Endodermal cell (in vitro differentiated cells): ENCODE results near the gene KCNT2. TPM values are rescaled to one million over a fixed set of nuclear protein-coding genes. Genes with fewer than 3 reads are reported as not detected.
"Not testable (repeated sequence)": the region's sequence is repeated elsewhere in the genome, so short reads cannot be mapped to it uniquely, and the experiment has no call there.

ENCODE experiments used
- DNase-seq: peaks from one replicate; pipeline ENCODE4 v3.0.0-alpha.2; 2017
- H3K27ac ChIP-seq: 2 replicates; pipeline ENCODE4 v1.5.1; 2013; ENCODE audit warnings: mild to moderate bottlenecking, low read depth, low read length, moderate library complexity
- H3K27me3 ChIP-seq: 2 replicates; pipeline ENCODE4 v1.6.1; 2013; ENCODE audit warnings: mild to moderate bottlenecking, low read length, moderate library complexity; ENCODE audit not compliant: insufficient read depth, control insufficient read depth, poor library complexity, severe bottlenecking
- H3K36me3 ChIP-seq: 2 replicates; pipeline ENCODE4 v1.7.0; 2013; ENCODE audit warnings: mild to moderate bottlenecking, low read length, moderate library complexity; ENCODE audit not compliant: control insufficient read depth, insufficient read depth
- H3K4me1 ChIP-seq: one replicate; pipeline ENCODE4 v1.7.0; 2013; ENCODE audit warnings: low read length; ENCODE audit not compliant: control insufficient read depth, insufficient read depth
- H3K4me3 ChIP-seq: 2 replicates; pipeline ENCODE4 v1.5.1; 2013; ENCODE audit warnings: mild to moderate bottlenecking, low read length, moderate library complexity
- H3K9ac ChIP-seq: 2 replicates; pipeline ENCODE4 v1.6.1; 2013; ENCODE audit warnings: mild to moderate bottlenecking, low read length, moderate library complexity; ENCODE audit not compliant: poor library complexity, severe bottlenecking; ENCODE audit errors: extremely low read depth
- H3K9me3 ChIP-seq: 2 replicates; pipeline ENCODE4 v1.6.1; 2013; ENCODE audit warnings: mild to moderate bottlenecking, low read length, moderate library complexity; ENCODE audit not compliant: control insufficient read depth
- H3K27ac Mint-ChIP-seq: 2 replicates; pipeline ENCODE4 v1.8.0; 2020; ENCODE audit warnings: mixed read lengths
- H3K27me3 Mint-ChIP-seq: 2 replicates; pipeline ENCODE4 v1.8.0; 2021; ENCODE audit warnings: mild to moderate bottlenecking, mixed read lengths; ENCODE audit not compliant: insufficient read depth
- H3K36me3 Mint-ChIP-seq: 2 replicates; pipeline ENCODE4 v1.8.0; 2020; ENCODE audit warnings: low read depth, mixed read lengths
- H3K4me1 Mint-ChIP-seq: 2 replicates; pipeline ENCODE4 v1.8.0; 2020; ENCODE audit warnings: mixed read lengths
- H3K4me3 Mint-ChIP-seq: 2 replicates; pipeline ENCODE4 v1.8.0; 2020; ENCODE audit warnings: mild to moderate bottlenecking, moderate library complexity, mixed read lengths
- H3K9me3 Mint-ChIP-seq: 2 replicates; pipeline ENCODE4 v1.8.0; 2020; ENCODE audit warnings: mild to moderate bottlenecking, mixed read lengths
- WGBS, 2 experiments: methylation state at CpG; one replicate each; pipeline versions ENCODE4 v1.1.5 to v1.1.7; 2013; ENCODE audit warnings: missing lambda C conversion rate in 2 of 2, mixed read lengths in 1 of 2; ENCODE audit not compliant: insufficient coverage in 1 of 2, insufficient read length in 1 of 2; 5-methylcytosine and 5-hydroxymethylcytosine counted together
- total RNA-seq, 2 donors: library from RNA; stranded (reverse); fragmentation: NEBNext Ultra II Directional in 1 of 2; extraction: Animal tissue kit (Norgen Biotek cat#: 25700) in 1 of 2; gene quantifications; 2 replicates in 1 of 2; 3 replicates in 1 of 2; pipeline ENCODE4 v1.2.1, GENCODE V29; 2021
- TF ChIP-seq, protein P1 (sequence below): fragments of 200-600 bp; sonication (generic); conservative IDR thresholded peaks from 2 replicates; pipeline ENCODE4 v1.5.0; 2021; ENCODE audit warnings: antibody characterized with exemption, mild to moderate bottlenecking

The KCNT2 gene
- total RNA-seq, 2 donors from 2014 or later, result 9.1 to 12.1 TPM

DNA sequence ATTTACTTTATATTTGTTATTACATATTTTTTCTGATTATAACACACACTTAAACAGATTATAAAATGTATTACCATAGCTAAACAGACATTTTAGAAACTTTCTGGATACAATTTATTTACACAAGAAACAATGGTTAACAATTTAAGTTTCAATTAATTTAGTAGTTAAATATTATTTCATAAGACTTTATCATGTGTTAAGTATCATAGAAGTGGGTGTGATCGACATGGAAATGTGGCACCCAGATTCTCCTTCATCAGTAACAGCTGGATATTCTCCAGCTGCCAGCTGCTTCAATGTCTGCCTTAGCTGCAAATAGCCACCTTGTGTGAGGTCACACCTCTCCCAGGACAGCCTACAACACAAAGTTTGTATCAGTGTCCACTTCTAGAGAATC is 97.8 kb downstream of the KCNT2 start:
- H3K9ac ChIP-seq, result no peak overlapping the region

DNA sequence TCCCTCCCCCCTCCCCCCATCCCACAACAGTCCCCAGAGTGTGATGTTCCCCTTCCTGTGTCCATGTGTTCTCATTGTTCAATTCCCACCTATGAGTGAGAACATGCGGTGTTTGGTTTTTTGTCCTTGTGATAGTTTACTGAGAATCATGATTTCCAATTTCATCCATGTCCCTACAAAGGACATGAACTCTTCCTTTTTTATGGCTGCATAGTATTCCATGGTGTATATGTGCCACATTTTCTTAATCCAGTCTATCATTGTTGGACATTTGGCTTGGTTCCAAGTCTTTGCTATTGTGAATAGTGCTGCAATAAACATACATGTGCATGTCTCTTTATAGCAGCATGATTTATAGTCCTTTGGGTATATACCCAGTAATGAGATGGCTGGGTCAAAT is 104.0 kb downstream of the KCNT2 start:
- H3K36me3 ChIP-seq, H3K9ac ChIP-seq, H3K4me1 ChIP-seq, H3K4me3 Mint-ChIP-seq, H3K4me3 ChIP-seq, DNase-seq, H3K36me3 Mint-ChIP-seq, H3K27me3 ChIP-seq, H3K27me3 Mint-ChIP-seq, H3K27ac ChIP-seq, H3K4me1 Mint-ChIP-seq, H3K9me3 Mint-ChIP-seq, H3K9me3 ChIP-seq, H3K27ac Mint-ChIP-seq: not testable (repeated sequence)
- WGBS, 2 experiments, result no CpG with 5 or more reads among the region's 1 CpG

More for the DNA sequence above, 97.8 kb downstream of the KCNT2 start:
- Mint-ChIP-seq H3K4me3 (no peak overlapping the region), H3K27ac (no peak overlapping the region), H3K4me1 (peaks cover 7% of the 10 kb centered on the region), H3K9me3 (no peaks in the 10 kb centered on the region), H3K36me3 (peaks cover 4% of the 10 kb centered on the region), H3K27me3 (no peaks in the 10 kb centered on the region)
- 76% methylated on average over 1 of the region's 1 CpG; no CpG with 5 or more reads in 1 of the 2 experiments for WGBS, 2 experiments
- DNase-seq, result no peak
- Histone ChIP-seq H3K27ac (no peak overlapping the region), H3K27me3 (no peaks in the 10 kb centered on the region), H3K36me3 (no peaks in the 10 kb centered on the region), H3K4me3 (no peak overlapping the region), H3K4me1 (no peaks in the 10 kb centered on the region), H3K9me3 (no peaks in the 10 kb centered on the region)
- TF ChIP-seq, protein P1, sequence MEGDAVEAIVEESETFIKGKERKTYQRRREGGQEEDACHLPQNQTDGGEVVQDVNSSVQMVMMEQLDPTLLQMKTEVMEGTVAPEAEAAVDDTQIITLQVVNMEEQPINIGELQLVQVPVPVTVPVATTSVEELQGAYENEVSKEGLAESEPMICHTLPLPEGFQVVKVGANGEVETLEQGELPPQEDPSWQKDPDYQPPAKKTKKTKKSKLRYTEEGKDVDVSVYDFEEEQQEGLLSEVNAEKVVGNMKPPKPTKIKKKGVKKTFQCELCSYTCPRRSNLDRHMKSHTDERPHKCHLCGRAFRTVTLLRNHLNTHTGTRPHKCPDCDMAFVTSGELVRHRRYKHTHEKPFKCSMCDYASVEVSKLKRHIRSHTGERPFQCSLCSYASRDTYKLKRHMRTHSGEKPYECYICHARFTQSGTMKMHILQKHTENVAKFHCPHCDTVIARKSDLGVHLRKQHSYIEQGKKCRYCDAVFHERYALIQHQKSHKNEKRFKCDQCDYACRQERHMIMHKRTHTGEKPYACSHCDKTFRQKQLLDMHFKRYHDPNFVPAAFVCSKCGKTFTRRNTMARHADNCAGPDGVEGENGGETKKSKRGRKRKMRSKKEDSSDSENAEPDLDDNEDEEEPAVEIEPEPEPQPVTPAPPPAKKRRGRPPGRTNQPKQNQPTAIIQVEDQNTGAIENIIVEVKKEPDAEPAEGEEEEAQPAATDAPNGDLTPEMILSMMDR, result no peak

DNA sequence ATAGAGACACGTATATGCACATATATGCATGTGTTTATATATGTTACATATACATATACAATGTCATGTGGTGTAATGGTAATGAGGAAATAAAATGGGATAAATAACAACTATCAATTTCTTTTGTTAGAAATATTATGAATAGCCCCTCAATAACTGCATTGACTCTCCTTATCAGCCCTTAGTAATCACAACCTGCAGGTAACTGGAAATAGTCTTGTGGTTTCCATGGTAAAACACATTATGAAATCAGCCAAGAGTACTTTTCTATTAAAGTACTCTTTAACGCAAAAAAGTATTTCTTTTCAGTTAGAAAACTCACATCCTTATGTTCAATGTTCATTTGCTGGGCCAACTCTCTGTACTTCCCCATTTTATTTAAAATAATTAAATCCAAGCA is 105.8 kb downstream of the KCNT2 start:
- peaks cover 5% of the 10 kb centered on the region for H3K36me3 Mint-ChIP-seq
- TF ChIP-seq, protein P1, result no peak
- Histone ChIP-seq H3K27me3 (no peaks in the 10 kb centered on the region), H3K9me3 (no peaks in the 10 kb centered on the region), H3K27ac (no peak overlapping the region), H3K36me3 (no peaks in the 10 kb centered on the region), H3K9ac (no peak overlapping the region), H3K4me1 (no peaks in the 10 kb centered on the region), H3K4me3 (no peak overlapping the region)
- peaks cover 7% of the 10 kb centered on the region for H3K4me1 Mint-ChIP-seq
- H3K27ac Mint-ChIP-seq, result no peak overlapping the region
- no peak overlapping the region for H3K4me3 Mint-ChIP-seq
- no peak for DNase-seq
- 96% methylated on average over 1 of the region's 2 CpGs; no CpG with 5 or more reads in 1 of the 2 experiments for WGBS, 2 experiments
- no peaks in the 10 kb centered on the region for H3K27me3 Mint-ChIP-seq
- H3K9me3 Mint-ChIP-seq, result peaks cover 5% of the 10 kb centered on the region

DNA sequence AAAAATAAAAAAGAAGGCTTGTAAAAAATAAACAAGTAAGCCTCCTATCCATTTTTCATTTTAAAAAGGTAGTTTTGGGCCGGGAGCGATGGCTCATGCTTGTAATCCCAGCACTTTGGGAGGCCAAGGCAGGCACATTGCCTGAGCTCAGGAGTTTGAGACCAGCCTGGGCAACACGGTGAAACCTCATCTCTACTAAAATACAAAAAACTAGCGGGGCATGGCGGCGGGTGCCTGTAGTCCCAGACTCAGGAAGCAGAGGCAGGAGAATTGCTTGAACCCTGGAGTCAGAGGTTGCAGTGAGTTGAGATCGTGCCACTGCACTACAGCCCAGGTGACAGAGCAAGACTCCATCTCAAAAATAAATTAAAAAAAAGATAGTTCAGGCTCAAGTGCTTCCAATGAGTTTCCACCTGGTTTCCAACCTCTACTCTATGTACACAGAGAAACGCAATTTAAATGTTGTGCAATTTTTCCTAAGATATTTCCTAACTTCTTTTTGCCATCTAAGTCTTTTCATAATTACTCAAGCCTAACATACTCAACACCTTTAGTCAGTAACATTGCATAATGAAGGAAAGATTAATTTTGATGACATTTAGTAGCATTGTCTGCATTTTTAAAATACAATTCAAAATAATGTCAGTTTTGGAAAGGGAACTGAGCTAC is 106.3 kb downstream of the KCNT2 start:
- no peak overlapping the region for H3K4me3 ChIP-seq
- no peak for DNase-seq
- no peaks in the 10 kb centered on the region for H3K9me3 ChIP-seq
- Mint-ChIP-seq H3K36me3 (peaks cover 5% of the 10 kb centered on the region), H3K27ac (no peak overlapping the region), H3K9me3 (peaks cover 5% of the 10 kb centered on the region), H3K4me1 (peaks cover 7% of the 10 kb centered on the region), H3K27me3 (no peaks in the 10 kb centered on the region), H3K4me3 (no peak overlapping the region)
- no peak overlapping the region for H3K9ac ChIP-seq
- TF ChIP-seq, protein P1, result no peak
- WGBS, 2 experiments, result 90 to 100% methylated on average over 3 to 8 of the region's 8 CpGs
- H3K27me3 ChIP-seq, result no peaks in the 10 kb centered on the region
- H3K27ac ChIP-seq, result no peak overlapping the region
- no peaks in the 10 kb centered on the region for H3K36me3 ChIP-seq
- no peaks in the 10 kb centered on the region for H3K4me1 ChIP-seq
